ENCODE measurements around the gene SYPL2.

Gene SYPL2

DNA sequence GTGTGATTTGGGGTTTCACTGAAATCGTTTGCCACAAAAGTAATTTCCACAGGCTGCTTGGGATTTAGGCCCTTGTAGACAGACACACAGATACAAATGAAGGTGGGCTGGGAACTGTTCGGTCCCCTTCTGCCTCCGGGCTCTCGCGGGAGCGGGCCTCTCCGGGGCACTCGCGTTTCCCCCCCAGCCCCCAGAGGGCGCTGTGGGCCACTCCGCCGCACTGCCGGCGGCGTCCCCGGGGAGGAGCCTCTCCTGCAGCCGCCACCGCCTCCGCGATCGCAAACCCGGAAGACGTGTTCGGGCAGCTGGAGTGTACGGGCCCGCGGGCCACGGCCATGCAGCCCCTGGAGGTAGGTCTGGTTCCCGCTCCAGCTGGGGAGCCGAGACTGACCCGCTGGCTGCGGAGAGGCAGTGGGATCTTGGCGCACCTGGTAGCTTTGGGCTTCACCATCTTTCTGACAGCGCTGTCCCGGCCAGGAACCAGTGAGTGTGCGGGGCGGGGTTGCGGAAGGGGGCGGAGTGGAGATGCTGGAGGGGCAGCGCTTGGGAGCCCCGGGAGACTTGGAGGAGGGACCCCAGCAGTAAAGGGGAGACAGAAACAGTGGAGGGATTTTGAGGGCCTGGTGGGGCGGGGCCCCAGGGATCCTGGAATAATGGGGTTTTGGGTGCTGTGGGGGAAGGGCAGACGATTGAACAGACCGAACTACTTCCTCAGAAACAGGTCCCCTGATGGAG, 27.6 kb downstream of the SYPL2 start, which contains the start of gene CYB561D1:
CYB561D1 (plus strand) TSS at position 290 of the 735 bp plus-strand sequence; CDS start at position 336, 46 bp downstream.
- DNase-seq = peak; percentile 61 to 73

DNA sequence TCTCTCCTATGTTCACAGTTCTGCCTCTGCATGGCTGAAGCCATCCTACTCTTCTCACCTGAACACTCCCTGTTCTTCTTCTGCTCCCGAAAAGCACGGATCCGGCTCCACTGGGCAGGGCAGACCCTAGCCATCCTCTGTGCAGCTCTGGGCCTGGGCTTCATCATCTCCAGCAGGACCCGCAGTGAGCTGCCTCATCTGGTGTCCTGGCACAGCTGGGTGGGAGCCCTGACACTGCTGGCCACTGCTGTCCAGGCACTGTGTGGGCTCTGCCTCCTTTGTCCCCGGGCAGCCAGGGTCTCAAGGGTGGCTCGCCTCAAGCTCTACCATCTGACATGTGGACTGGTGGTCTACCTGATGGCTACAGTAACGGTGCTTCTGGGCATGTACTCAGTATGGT, 29.4 kb downstream of the SYPL2 start:
- DNase-seq = no peak

DNA sequence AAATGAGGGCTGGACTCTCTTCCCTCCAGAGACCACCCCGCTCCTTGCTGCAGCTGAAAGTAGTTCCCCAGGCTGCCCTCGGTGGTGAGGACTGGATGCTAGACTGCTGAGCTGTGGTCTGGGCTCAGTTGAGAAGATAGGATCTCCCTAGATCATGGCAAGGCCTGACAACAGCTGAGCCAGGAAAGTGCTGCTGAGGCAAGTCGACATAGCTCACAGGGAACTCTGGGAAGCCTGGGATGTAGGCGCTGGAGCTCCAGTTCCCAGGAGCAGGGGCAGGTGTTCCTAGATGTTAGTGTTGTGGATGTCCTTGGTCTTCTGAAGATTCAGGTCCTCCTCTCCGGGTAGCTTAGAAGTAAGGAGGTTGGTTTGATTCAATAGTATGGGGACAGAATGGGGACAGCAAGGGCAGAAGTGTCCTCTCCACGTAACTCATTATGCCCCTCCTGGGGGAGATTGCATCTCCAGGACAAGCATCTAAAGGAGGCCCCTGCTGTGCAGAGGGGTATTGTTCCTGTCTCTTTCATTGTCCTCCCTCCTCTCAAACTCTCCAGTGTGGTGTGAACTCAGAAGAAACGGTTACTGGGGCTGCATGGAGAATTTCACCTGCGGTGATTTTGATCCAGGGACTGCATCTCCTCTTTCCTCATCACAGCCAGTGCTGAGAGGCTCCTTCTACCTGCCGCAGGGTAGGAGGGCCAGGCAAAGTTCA, 31.3 kb downstream of the SYPL2 start:
- DNase-seq = no peak

DNA sequence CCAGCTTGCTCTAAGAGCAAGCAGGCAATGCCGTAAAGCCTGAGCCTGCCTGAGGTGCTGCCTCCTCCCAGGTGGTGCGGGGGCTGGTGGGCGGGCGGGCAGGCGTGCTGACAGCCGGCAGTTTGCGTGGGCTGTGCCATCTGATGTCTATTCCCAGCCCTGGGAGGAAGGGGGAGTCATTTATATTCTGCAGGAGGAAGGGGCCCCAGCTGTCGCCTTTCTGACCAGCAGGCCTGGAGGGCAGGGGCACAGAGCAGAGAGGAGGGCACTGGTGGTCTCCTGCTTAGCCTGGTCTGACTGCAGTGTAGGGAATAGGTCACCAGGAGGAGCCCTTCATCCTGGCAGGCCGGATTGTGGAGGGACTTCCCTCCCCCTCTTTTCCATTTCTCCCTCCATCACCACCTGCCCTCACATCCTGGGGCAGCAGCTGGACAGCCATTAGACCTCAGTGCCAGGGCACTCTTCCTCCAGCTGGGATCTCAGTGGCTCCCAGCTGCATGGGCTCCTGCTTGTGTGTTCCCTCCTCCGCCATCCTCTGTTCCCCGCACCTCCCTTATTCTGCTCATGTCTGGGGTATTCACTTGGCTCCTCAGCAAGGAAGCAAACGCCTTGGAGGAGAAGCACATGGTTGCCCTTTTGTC, 31.9 kb downstream of the SYPL2 start:
- DNase-seq = peak in 1 of 2 experiments; percentile 61

DNA sequence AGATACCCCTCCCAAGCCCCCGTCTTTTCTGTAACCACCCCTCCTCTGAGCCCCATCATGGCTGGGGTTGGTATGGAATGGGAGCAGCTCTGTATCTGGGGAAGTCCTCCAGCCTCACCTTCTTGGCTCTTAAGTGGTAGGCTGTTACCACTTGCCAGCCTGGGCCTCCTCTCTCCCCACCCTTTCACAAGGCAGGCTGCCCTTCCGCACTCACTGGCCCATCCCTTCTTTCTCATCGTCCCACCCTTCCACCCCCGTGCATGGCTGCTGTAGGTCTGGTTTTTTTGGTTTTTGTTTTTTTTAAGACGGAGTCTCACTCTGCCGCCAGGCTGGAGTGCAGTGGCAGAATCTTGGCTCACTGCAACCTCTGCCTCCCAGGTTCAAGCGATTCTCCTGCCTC, 32.7 kb downstream of the SYPL2 start:
- DNase-seq = no peak

DNA sequence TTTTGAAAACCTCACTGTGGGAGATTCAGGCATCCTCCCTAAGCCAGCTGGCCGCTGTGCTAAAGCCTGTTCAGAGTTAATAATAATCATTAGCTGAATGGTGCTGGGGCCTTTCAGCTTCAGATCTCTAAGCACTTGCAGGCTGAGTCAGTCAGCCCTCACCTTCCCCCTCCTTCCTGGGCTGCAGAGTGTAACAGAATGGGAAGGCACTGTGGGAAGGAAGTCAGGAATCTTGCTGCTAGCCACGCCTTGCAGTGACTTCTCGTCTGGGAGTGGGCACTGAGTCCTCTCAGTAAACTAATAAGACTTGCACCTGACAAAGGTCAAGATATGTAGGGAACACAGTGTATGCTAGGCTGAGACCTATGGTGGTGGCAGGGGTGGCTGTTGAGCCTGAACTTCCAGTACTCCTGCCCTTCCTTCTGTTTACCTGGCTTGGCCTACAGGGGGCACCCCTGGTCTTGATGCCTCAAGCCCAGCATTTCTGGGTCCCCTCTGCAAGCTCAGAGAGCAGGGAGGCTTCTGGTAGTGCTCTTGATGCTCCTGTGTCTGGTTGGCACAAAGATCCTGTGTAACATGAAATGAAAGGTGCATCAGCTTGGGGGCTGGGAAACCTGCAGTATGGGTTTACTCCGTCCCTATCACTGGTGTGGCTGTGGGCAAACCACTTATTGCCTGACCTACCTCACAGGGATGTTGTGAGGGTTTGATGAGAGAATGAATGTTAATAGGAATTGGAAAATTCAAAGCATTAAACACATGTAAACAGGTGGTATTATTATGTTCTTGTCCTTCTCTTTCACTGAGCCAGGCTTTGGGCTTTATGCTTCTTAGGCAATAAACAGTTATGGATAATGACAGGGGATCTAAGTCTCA, 33.6 kb downstream of the SYPL2 start:
- DNase-seq = peak in 1 of 2 experiments; percentile 10

DNA sequence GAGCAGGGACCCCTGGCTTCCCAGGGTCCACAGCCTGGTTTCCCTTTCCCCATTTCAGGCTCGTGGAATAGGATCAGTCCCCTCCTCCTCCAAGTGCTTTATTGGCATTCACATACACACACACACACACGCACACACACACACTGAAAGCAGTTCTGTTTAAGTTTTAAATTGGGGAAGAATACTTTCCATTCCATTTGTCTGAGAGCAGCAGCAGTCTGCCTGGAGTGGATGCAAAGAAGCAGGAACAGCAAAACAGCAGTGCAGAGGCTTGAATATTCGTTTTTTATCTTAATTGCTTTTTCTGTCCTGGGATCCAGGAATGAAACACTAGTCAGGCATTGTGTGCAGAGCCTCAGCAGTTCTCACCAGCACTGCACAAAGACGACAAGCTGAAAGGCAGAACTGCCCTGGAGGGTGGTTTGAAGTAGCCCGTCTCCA, 34.6 kb downstream of the SYPL2 start:
- DNase-seq = no peak

DNA sequence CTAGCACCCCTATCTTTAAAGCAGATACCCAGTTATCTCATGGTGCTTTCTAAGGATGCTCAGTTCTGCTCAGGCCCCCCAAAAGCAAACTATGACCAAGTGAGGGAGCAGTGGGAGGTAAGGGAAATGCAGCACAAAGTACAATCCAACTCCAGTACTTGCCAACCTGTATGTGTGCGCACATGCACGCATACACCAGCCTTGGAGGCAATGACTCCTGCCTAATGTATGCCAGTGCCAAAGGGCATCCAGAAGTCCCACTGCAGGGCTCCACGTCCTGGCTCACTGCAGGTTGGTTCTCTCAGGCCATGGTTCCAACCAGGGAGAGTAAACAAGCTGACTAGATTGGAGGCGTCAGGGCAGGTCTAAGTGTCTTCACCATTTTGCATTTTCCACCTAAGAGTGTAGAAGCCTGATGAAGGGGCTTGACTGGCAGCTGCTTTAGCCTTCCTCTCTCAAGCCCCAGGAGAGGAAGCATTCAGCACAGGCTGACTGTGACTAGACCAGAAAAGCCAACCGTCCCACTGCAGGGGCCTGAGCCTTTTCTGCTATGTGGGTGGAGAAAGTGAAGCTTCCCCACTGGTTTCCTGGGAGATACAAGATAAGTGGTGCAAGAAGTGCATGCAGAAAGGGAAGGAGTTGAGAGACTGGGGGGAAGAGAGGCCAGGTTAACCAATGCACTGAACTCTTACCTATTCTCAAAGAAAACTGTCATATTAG, 35.5 kb downstream of the SYPL2 start:
- no peak for DNase-seq

DNA sequence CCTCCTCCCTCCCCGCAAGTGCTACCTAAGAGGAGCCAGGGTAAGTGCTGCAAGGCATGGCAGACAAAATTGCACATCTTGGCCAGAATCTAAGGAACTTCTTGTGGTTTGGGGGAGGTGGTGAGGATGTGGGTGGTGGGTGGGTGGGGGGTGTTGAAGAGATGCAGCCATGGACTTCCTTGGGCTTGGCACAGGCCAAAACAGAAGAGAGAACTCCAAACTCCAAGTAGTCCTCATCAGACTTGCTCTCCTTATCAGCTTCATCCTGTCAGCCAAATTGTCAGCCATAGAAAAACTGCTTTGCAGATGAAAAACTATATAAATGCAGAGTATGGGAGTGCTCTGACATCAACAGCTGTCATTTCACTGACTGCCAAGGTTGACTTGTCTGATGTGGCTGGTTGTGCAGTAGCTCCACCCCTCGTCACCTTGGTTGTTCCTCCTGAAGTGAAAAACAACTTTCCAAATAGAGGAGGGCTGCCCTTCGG, 36.1 kb downstream of the SYPL2 start:
- DNase-seq = no peak

DNA sequence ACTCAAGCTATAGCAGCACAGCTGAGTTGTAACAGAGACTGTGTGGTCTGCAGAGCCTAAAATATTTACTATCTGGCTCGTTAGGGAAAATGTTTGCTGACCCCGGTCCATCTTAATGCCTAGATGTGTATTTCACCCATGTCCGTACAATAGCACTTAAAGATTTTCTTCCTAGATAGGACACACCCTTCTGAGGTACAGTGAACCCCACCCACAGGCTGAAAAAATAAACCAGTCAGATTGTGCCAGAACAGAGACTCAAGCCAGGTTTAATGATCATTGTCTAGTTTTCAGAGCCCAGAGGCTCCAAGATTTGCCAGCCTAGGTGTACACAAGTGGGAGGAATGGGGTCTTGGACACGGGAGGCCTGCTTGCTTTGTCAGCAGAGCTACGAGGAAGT, 37.6 kb downstream of the SYPL2 start:
- no peak for DNase-seq

DNA sequence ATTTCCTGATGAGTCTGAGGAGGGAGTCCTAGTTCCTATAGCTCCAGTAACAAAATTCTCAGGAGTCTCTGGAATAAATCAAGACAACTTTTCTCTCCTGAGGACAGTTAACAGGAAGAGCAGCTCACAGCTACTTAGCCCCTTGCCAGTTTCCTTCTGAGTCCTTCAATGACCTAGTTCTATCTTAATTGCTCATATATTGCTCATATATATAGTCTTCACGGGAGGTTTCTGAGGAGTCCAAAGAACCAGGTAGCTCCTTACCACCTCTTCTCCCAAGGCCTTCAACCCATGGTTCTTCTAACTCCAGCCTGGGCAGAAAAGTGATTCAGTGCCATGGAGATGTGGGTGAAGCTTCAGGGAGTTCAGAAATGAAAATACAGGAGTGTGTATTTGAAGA, 38.6 kb downstream of the SYPL2 start:
- DNase-seq = no peak

DNA sequence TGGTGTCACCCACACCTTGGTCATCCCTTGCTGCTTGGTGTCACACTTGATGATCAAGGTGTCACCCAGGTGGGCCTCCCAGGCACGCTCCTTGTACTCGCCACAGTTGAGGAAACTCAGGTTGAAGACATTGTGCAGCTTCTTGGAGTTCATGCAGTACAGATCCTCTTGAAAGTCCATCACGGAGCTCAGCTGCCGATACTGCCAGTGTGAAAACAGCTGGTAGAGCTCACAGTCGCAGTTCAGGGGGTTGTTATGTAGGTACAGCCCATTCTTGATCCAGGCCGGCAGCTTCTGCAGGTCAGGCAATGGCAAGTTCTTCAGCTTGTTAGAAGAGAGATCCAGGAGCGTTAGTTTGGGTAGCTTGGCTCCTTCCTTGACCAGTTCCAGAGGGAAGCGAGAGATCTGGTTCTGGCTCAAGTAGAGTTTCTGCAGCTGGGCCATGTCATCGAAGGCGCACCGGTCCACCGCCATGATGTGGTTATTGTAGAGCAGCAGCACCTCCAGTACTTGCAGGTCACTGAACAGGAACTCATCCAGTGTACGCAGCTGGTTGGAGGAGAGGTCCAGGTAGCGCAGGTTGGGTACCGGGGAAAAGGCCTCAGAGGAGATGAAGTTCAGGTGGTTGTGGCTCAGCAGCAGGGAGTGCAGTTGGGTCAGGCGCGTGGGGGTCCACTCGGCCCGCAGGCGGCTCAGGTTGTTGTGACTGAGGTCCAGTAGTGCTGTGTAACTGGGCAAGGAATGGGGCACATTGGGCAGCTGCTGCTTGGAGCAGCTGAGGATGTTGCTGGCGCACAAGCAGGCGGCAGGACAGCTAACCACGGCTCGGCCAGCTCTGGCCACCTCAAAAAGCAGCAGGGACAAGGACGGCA, 41.9 kb downstream of the SYPL2 start:
- DNase-seq = no peak

DNA sequence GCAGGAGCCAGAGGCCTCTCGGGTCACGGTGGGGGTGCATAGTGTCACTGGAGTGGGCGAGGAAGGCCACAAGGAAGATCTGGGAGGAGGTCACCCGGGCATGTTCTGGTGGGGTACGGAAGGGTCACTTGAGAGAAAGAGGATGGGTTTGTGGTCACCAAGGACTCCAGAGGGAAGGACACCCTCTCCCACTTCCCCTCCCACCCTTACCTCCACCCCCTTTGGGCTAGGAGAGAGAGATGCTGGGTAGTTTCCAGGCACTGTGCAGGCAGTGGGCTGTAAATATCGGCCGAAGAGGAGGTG, 42.5 kb downstream of the SYPL2 start:
- no peak for DNase-seq

DNA sequence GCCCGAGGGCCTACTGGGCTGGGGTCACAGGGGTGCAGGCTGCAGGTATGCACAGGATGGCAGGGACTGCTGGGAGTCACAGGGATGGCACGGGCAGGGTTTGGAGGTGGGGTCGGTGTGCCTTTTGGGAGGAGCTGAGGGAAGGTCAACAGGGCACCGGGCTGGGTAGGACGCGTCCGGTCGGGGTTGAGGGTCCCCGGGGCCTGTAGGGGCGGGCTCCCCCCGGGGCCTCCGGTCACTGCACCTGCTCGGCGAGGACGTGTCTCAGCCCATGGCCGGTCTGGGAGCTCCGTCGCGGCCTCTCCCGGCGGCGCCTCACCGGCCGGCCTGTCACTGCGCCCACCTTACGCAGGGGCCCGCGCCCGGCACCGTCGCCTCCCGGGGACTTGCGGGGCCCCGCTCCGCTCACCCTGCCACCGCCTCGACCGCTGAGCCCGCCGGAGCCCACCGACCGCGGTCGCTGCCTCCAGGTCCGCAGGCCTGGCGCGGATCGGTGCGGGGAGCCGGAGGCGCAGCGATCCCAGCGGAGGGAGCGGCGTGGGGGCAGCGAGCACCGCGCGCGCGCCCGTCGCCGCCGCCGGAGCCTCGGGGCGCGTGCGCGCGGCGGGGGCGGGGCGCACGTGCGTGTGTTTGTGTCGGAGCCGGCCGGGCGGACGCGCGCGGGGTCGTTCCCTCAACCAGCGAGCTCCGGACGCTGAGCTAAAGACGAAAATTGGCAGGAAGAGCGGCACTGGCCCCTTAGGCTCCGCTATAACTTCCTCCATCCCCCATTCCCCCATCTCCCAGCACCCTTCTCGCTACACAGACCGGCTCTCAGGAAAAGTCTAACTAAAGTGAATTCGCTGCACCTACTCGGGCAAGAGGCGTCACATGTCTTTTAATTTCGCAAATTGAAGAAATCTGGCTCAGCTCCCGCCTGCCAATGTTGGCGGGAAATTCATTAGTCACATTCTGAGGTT, 43.1 kb downstream of the SYPL2 start, which contains the start of gene AMIGO1:
AMIGO1 (minus strand) TSS at position 552 of the 959 bp plus-strand sequence. CDS start 815 bp downstream, outside the sequence.
- peak; percentile 30 to 44 for DNase-seq

DNA sequence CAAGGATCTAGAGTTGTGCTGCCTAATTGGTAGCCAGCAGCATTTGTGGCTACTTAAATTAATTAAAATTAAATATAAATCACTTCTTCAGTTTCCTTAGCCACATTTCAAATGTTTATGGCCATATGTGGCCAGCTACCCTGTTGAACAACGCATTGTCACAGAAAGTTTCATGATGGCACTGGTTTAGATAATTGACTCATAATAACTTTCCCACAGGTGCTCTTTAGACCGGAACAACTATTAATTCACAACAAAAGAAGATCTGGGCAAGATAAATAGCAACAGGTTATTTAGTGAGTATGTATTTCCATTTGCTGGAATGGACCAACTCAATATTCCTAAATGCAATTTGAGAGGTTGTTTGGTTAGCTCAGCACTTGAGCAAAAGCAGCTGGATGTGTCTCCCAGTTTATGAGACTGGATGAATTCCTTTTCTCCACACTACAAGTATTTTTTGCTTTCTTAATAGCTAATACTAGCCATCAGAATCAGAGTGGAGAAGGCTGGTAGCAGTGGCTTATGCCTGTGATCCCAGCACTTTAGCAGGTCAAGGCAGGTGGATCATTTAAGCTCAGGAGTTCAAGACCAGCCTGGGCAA, 46.9 kb downstream of the SYPL2 start:
- DNase-seq = no peak

DNA sequence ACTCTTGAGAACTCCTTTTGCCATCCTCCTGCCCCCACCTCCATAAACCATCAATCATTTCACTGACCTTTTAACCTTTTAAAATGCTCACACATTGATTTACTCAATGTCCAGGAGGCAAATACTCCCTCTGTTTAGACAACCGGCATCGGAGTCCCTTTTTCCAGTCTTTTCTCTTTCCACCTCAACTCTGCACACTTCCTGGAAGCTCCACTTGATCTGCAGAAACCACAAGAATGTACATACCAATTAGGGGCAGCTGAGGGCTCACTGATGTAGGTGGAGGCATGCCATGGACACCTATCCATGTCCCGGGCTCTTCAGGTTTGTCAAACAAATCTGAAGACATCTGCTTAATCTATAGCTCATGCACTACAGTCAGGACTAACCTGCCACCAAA, 48.5 kb downstream of the SYPL2 start:
- no peak for DNase-seq

DNA sequence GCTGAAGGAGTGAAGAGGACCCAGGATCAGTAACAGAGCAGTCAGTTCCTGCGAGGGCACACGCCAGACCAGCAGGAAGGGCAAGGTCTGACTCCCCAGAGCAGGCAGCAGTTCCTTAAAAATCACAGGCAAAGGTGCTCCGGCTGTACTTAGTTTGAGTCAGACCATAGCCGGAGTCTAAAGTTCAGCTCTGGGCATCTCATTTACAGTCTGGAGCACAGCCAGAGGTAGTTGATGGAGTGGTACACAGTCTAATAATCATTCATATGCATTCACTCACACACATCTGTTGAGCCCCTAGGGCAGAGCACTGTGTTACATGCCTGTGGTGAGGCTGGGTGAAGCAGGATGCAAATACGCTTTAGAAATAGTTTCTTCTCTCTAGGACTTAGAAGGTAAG, 50.5 kb downstream of the SYPL2 start:
- DNase-seq = no peak

DNA sequence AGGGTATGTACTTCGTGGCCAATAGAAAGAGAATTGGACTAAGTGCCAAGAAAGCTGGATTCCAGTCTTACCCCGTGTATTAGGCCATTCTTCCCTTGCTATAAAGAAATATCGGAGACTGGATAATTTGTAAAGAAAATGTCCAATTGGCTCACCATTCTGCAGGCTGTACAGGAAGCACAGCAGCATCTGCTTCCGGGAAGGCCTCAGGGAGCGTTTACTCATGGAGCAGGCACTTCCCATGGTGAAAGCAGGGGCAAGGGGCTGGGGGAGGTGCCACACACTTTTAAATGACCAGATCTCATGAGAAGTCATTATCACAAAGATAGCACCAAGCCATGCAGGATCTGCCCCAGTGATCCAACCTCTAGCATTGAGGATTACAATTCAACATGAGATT, 51.0 kb downstream of the SYPL2 start:
- DNase-seq = no peak

All from NCI-H2081 (cell line).